Fibroblast of villous mesenchyme (primary cell): ENCODE measurements around the gene RANGAP1. TPM values are rescaled to one million over a fixed set of nuclear protein-coding genes. Genes with fewer than 3 reads are reported as not detected.
"Not testable (repeated sequence)": the region's sequence is repeated elsewhere in the genome, so short reads cannot be mapped to it uniquely, and the experiment has no call there.

ENCODE experiments used
- DNase-seq: peaks from one replicate; pipeline ENCODE4 v3.0.0-alpha.2; 2010; ENCODE audit warnings: low read depth
- H3K4me3 ChIP-seq: 2 replicates; pipeline ENCODE4 v1.5.1; 2011; ENCODE audit warnings: low read depth, mild to moderate bottlenecking, low read length
- total RNA-seq: library from RNA; depleted of rRNA; stranded (reverse); fragments of >200 nt; gene quantifications from 2 replicates; pipeline ENCODE4 v1.2.3, GENCODE V29; 2012
- TF ChIP-seq, protein P1 (sequence below): IDR thresholded peaks from 2 replicates; pipeline ENCODE4 v1.5.1; 2012; ENCODE audit warnings: low read depth, mild to moderate bottlenecking, low read length; ENCODE audit not compliant: insufficient read depth

The RANGAP1 gene
- total RNA-seq, 1 donor, result 95.9 TPM

DNA sequence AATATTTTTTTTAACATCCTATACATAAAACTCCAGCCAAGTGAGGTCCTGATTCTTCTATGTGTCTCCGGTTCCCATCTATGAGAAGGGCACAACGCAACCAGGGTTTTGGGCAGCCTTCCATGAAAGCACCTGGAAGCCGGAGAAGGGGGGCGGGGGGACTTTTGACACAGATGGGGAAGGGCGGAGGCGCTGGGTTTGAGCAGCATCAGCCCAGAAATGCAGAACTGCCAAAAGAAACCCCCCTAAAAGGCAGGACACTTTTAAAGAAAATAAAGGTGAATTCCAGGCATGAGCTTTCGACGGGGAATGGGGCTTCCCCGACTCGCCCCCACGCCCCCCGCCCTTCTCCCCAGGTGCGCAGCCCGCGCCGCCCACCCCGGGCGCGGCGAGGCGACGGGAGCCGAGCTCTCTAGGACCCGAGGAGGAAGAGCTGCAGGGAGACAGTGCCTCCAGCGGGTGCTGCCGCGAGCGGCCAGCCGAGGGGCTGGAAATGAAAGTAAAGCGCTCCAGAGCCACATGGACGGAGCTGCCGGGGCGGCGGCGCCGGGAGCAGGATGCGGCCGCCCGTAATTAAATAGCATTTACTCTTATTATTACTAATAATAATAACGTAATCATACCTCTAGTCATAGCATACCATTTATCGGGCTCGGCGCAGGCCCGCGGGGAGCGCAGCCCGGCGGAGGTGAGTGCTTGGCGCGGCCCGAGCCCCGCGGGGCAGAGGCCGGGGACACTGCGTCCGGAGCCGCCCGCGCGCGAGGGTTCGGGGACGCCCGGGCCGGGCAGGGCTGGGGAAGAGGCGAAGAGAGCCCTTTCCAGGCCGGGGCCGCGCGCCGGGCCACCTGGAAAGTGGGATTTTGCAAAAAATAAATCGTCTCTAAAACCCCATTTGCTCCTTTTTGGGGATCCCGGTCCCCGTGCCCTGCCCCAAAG lies 15.4 kb upstream of the RANGAP1 start, which contains the start of gene ZC3H7B:
TSS of gene ZC3H7B (plus strand) at position 441 of the 936 bp plus-strand sequence. CDS start 19,136 bp downstream, outside the sequence.
- TF ChIP-seq, protein P1, sequence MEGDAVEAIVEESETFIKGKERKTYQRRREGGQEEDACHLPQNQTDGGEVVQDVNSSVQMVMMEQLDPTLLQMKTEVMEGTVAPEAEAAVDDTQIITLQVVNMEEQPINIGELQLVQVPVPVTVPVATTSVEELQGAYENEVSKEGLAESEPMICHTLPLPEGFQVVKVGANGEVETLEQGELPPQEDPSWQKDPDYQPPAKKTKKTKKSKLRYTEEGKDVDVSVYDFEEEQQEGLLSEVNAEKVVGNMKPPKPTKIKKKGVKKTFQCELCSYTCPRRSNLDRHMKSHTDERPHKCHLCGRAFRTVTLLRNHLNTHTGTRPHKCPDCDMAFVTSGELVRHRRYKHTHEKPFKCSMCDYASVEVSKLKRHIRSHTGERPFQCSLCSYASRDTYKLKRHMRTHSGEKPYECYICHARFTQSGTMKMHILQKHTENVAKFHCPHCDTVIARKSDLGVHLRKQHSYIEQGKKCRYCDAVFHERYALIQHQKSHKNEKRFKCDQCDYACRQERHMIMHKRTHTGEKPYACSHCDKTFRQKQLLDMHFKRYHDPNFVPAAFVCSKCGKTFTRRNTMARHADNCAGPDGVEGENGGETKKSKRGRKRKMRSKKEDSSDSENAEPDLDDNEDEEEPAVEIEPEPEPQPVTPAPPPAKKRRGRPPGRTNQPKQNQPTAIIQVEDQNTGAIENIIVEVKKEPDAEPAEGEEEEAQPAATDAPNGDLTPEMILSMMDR, result peak; percentile 60
- H3K4me3 ChIP-seq, result peak within 1 kb of the TSS; percentile 93
- peak; percentile 83 for DNase-seq

DNA sequence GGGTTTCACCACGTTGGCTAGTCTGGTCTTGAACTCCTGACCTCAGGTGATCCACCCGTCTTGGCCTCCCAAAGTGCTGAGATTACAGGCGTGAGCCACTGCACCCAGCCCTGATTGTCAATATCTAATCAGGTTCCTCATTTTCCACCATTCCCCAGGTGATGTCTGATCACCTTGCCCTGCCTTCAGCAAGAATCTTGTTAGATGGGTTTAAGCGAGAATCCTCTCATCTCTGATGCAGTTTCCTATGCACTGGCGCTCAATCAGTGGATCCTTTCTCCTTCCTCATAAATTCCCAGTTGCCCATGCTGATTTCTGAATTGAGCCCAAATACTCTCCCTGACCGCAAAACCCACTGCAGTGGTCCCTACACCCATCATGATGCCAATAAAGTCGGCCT lies 14.7 kb upstream of the RANGAP1 start:
- TF ChIP-seq, protein P1, result no peak
- H3K4me3 ChIP-seq, result peak overlapping the region; percentile 93
- DNase-seq, result no peak

DNA sequence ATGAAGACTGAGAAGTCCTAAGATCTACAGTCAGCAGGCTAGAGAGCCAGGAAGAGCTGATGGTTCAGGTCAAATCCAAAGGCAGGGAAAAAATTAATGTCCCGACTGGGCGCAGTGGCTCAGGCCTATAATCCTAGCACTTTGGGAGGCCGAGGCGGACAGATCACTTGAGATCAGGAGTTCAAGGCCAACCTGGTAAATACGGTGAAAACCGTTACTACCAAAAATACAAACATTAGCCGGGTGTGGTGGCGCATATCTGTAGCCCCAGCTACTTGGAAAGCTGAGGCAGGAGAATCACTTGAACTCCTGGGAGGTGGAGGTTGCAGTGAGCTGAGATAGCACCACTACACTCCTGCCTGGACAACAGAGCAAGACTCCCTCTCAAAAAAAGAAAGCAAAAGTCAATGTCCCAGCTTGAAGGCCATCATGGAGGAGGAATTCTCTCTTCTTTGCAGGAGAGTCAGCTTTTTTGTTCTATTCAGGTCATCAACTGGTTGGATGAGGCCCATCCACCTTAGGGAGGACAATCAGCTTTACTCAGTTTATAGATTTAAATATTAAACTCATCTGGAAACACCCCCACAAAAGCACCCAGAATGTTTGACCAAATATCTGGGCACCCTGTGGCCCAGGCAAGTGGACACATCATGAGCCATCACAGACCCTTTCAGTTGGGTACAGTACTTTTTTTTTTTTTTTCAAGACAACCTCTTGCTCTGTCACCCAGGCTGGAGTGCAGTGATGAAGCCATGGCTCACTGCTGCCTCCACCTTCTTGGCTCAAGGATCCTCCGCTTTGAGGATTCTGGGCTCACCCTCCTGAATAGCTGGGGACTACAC lies 11.1 kb upstream of the RANGAP1 start:
- TF ChIP-seq, protein P1, result no peak
- DNase-seq, result no peak
- H3K4me3 ChIP-seq, result no peak overlapping the region

DNA sequence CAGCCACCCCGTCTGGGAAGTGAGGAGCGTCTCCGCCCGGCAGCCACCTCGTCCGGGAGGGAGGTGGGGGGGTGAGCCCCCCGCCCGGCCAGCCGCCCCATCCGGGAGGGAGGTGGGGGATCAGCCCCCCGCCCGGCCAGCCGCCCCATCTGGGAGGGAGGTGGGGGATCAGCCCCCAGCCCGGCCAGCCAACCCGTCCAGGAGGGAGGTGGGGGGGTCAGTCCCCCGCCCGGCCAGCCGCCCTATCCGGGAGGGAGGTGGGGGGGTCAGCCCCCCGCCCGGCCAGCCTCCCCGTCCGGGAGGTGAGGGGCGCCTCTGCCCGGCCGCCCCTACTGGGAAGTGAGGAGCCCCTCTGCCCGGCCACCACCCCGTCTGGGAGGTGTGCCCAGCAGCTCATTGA lies 8.8 kb upstream of the RANGAP1 start:
- H3K4me3 ChIP-seq, DNase-seq: not testable (repeated sequence)

DNA sequence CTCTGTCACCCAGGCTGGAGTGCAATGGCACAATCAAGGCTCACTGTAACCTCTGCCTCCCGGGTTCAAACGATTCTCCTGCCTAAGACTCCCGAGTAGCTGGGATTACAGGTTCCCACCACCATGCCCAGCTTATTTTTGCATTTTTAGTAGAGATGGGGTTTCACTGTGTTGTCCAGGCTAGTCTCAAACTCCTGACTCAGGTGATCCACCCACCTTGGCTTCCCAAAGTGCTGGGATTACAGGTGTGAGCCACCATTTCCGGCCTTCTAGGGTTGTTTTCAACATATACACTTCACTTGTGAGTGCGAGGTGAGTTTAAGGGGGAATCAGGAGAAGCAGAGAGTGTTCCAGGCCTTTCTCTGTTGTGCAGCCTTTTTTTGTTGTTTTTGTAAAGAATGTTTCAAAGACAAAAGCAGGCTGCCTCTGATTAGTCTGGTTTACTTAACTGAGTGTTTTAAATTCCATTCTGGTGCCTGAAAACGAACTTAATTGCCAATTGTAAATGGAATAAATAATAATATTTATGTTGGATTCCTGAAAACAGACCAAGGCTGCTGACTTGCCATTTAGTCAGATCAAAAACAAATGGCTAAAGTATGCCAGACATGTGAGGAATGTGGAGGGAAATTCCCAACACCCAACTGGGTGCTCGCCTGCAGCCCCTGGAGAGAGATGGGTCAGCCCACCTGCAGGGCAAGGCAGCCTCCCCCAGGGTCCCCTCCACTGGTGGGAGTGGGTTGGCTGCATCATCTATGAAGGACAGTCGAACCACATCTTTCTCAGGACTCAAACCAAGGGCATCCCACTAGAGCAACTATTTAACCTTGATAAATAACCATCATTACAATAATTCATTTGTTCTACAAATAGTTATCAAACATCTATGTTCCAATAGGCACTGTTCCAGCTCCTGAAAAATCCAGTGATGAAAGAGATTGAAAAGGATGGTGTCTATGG lies 4.6 kb upstream of the RANGAP1 start:
- peak; percentile 79 for DNase-seq
- TF ChIP-seq, protein P1, result no peak
- no peak overlapping the region for H3K4me3 ChIP-seq

DNA sequence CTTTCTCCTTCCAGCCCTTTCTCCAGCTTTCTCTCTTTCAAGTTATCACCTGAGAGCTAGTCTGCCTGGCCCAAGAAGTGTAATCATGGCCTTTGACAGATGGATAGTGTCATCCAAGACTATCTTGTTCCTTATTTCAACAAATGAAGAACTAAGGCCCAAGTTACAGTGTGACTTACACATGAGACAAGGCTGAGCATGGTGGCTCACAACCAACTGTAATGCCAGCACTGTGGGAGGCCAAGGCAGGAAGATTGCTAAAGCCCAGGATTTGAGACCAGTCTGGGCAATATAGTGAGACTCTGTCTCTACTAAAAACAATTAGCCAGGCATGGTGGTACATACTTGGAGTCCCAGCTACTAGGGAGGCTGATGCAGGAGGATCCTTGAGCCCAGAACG lies 3.7 kb upstream of the RANGAP1 start:
- no peak overlapping the region for H3K4me3 ChIP-seq
- DNase-seq, result no peak
- TF ChIP-seq, protein P1, result no peak
